PC-9 (cell line): Measurements from ENCODE around the gene ANKRD61. TPM values are rescaled to one million over a fixed set of nuclear protein-coding genes. Genes with fewer than 3 reads are reported as not detected.

Experiments used
- BruUV-seq: library from RNA; stranded (reverse); fragments of 400-500 nt; replicated peaks from 2 replicates; lab custom pipeline; 2021; lab: Mats Ljungman, UMichigan
- CTCF ChIA-PET: fragments of 300-600 bp; sonication (Branson Sonifier 250); formaldehyde crosslinking; loops from one replicate; lab custom pipeline; 2022; ENCODE audit warnings: antibody characterized with exemption; lab: Charles Lee
- POLR2A ChIA-PET: fragments of 300-600 bp; sonication (Branson Sonifier 250); formaldehyde crosslinking; loops from one replicate; lab custom pipeline; 2022; ENCODE audit warnings: antibody characterized with exemption; ENCODE audit not compliant: unreplicated experiment; lab: Charles Lee
- DNase-seq, 2 experiments: peaks; one replicate each; pipeline versions ENCODE4 v3.0.0 to v3.0.0-alpha.2; 2015 to 2022; ENCODE audit warnings: mixed read lengths in 1 of 2
- H2AFZ ChIP-seq: fragments of 200-600 bp; sonication (generic); 2 replicates; pipeline ENCODE4 v1.8.1; 2017; ENCODE audit warnings: antibody characterized with exemption
- H3F3A ChIP-seq: fragments of 200-600 bp; sonication (generic); 2 replicates; pipeline ENCODE4 v1.8.1; 2017; ENCODE audit warnings: antibody characterized with exemption, mild to moderate bottlenecking, low read depth; ENCODE audit not compliant: insufficient read depth
- H3K27ac ChIP-seq: fragments of 200-600 bp; sonication (generic); 2 replicates; pipeline ENCODE4 v1.6.1; 2016; ENCODE audit warnings: mixed run types
- H3K27me3 ChIP-seq: fragments of 200-600 bp; sonication (generic); 2 replicates; pipeline ENCODE4 v1.6.1; 2016; ENCODE audit warnings: low read depth, mixed run types; ENCODE audit not compliant: insufficient read depth
- H3K36me3 ChIP-seq: fragments of 200-600 bp; sonication (generic); 2 replicates; pipeline ENCODE4 v1.6.1; 2016; ENCODE audit warnings: low read depth, mixed run types
- H3K4me1 ChIP-seq: fragments of 200-600 bp; sonication (generic); replicated peaks from 2 replicates; pipeline ENCODE4 v1.6.1; 2016; ENCODE audit warnings: mixed run types; ENCODE audit not compliant: insufficient read depth
- H3K4me2 ChIP-seq: fragments of 200-600 bp; sonication (generic); 2 replicates; pipeline ENCODE4 v1.6.1; 2017; ENCODE audit warnings: mixed run types
- H3K4me3 ChIP-seq: fragments of 200-600 bp; sonication (generic); 2 replicates; pipeline ENCODE4 v1.6.1; 2016; ENCODE audit warnings: mixed run types
- H3K79me2 ChIP-seq: fragments of 200-600 bp; sonication (generic); 2 replicates; pipeline ENCODE4 v1.6.1; 2017; ENCODE audit warnings: low read depth, mixed run types
- H3K9me2 ChIP-seq: fragments of 200-600 bp; sonication (generic); 2 replicates; pipeline ENCODE4 v1.8.1; 2017; ENCODE audit warnings: mild to moderate bottlenecking; ENCODE audit not compliant: insufficient read depth
- H3K9me3 ChIP-seq: fragments of 200-600 bp; sonication (generic); 2 replicates; pipeline ENCODE4 v1.8.1; 2016; ENCODE audit warnings: low read depth; ENCODE audit not compliant: insufficient read depth
- H4K20me1 ChIP-seq: fragments of 200-600 bp; sonication (generic); 2 replicates; pipeline ENCODE4 v1.8.1; 2017; ENCODE audit not compliant: insufficient read depth
- CTCF ChIP-seq: fragments of 200-600 bp; sonication (generic); conservative IDR thresholded peaks from 2 replicates; pipeline ENCODE4 v1.6.1; 2017; ENCODE audit warnings: mixed run types, antibody characterized with exemption, mild to moderate bottlenecking, moderate library complexity
- EZH2 ChIP-seq: fragments of 200-600 bp; sonication (generic); IDR thresholded peaks from 2 replicates; pipeline ENCODE4 v1.8.0; 2017; ENCODE audit warnings: antibody characterized with exemption, low read depth
- intact Hi-C: fragments of 100-400 bp; cut with micrococcal nuclease; formaldehyde crosslinking; loops from one replicate; pipeline ENCODE4 v1.10.0; 2022; ENCODE audit not compliant: unreplicated experiment
- total RNA-seq: library from RNA; stranded (reverse); gene quantifications from 2 replicates; pipeline ENCODE4 v1.2.3, GENCODE V29; 2021

Gene ANKRD61
- total RNA-seq, 1 experiment from 2014 or later = 0.37 TPM

GRCh38 chr7:6011541-6011940 is 19.6 kb upstream of the ANKRD61 start:
- H4K20me1 ChIP-seq = no peaks in the 10 kb centered on the region
- H3K4me3 ChIP-seq = no peak overlapping the region
- H2AFZ ChIP-seq = no peak overlapping the region
- no peaks in the 10 kb centered on the region for H3K9me2 ChIP-seq
- H3K4me1 ChIP-seq = peaks cover 31% of the 10 kb centered on the region
- no peak for DNase-seq
- peaks cover 81% of the 10 kb centered on the region for H3K79me2 ChIP-seq
- CTCF ChIA-PET = no interaction called here
- POLR2A ChIA-PET = interaction anchor here (0.7 kb wide), 1 partner anchor 14 kb away, joined by 18 read pairs; no protein-coding TSS in a partner anchor
- H3K9me3 ChIP-seq = no peaks in the 10 kb centered on the region
- H3F3A ChIP-seq = peaks cover 21% of the 10 kb centered on the region; the same call in 1 of the 2 replicates
- H3K4me2 ChIP-seq = peak overlapping the region; percentile 98; the same call in 1 of the 2 replicates
- BruUV-seq = no TSS peak
- no peaks in the 10 kb centered on the region for H3K27me3 ChIP-seq
- H3K27ac ChIP-seq = no peak overlapping the region
- peaks cover 38% of the 10 kb centered on the region for H3K36me3 ChIP-seq
- TF ChIP-seq EZH2 (no peak), CTCF (no peak)
- intact Hi-C loops = no loop called here

- no peaks in the 10 kb centered on the region for H3K27me3 ChIP-seq
- POLR2A ChIA-PET = no interaction called here
- DNase-seq = no peak
- H3K4me2 ChIP-seq = no peak overlapping the region
- H3K9me2 ChIP-seq = no peaks in the 10 kb centered on the region
- CTCF ChIA-PET = interaction anchor here (0.6 kb wide), 1 partner anchor 420 kb away, joined by 8 read pairs; no protein-coding TSS in a partner anchor
- no peak for TF ChIP-seq EZH2
- TF ChIP-seq CTCF = no peak
- no peaks in the 10 kb centered on the region for H3K9me3 ChIP-seq
- peaks cover 31% of the 10 kb centered on the region for H3K4me1 ChIP-seq
- no peak overlapping the region for H2AFZ ChIP-seq
- intact Hi-C loops = no loop called here
- H3K27ac ChIP-seq = no peak overlapping the region; the same call in 1 of the 2 replicates
- no peak overlapping the region for H3K4me3 ChIP-seq
- peaks cover 27% of the 10 kb centered on the region; the same call in 1 of the 2 replicates for H3F3A ChIP-seq
- H3K79me2 ChIP-seq = peaks cover 79% of the 10 kb centered on the region
- H4K20me1 ChIP-seq = no peaks in the 10 kb centered on the region
- H3K36me3 ChIP-seq = peaks cover 43% of the 10 kb centered on the region
- no TSS peak for BruUV-seq
Measured at GRCh38 chr7:6012355-6013104, 18.6 kb upstream of the ANKRD61 start.

- Histone ChIP-seq H4K20me1 (peaks cover 5% of the 10 kb centered on the region; the same call in 1 of the 2 replicates), H3K4me1 (peaks cover 35% of the 10 kb centered on the region), H3K9me2 (no peaks in the 10 kb centered on the region), H3K4me2 (peak overlapping the region; percentile 32), H3F3A (peaks cover 52% of the 10 kb centered on the region), H3K27ac (peak overlapping the region; percentile 90), H3K36me3 (peaks cover 73% of the 10 kb centered on the region), H3K4me3 (no peak overlapping the region), H3K79me2 (peaks cover 59% of the 10 kb centered on the region), H2AFZ (no peak overlapping the region), H3K9me3 (no peaks in the 10 kb centered on the region), H3K27me3 (no peaks in the 10 kb centered on the region)
- DNase-seq = no peak
- POLR2A ChIA-PET = interaction anchor here (0.5 kb wide), 1 partner anchor 18 kb away, joined by 7 read pairs; no protein-coding TSS in a partner anchor
- no peak for TF ChIP-seq EZH2
- TF ChIP-seq CTCF = no peak
- BruUV-seq = no TSS peak
- intact Hi-C loops = no loop called here
- CTCF ChIA-PET = no interaction called here
Measured at GRCh38 chr7:6015917-6016652, 15.1 kb upstream of the ANKRD61 start.
